H1 (cell line): Measurements from ENCODE around the gene NAIF1. TPM values are rescaled to one million over a fixed set of nuclear protein-coding genes. Genes with fewer than 3 reads are reported as not detected.

Source experiments
- CTCF ChIA-PET: fragments of 300-600 bp; sonication (Branson Sonifier 250); formaldehyde crosslinking; loops from one replicate; lab custom pipeline; 2021; ENCODE audit not compliant: partially characterized antibody; lab: Charles Lee
- POLR2A ChIA-PET: fragments of 300-600 bp; sonication (Branson Sonifier 250); formaldehyde crosslinking; loops from one replicate; lab custom pipeline; 2021; ENCODE audit warnings: inconsistent platforms; ENCODE audit not compliant: partially characterized antibody; lab: Charles Lee
- DNase-seq, 2 experiments: peaks; one replicate each; pipeline versions ENCODE4 v3.0.0 to v3.0.0-alpha.2; 2010 to 2022; ENCODE audit warnings: low spot score in 2 of 2, low read depth in 1 of 2, mixed read lengths in 1 of 2
- FAIRE-seq: peaks from 2 replicates; lab custom pipeline; 2011; peaks lifted over from hg19 to GRCh38; lab: Jason Lieb, UNC
- H2AFZ ChIP-seq: 2 replicates; pipeline ENCODE4 v1.8.1; 2012; ENCODE audit warnings: low read length, inconsistent platforms
- H2AK5ac ChIP-seq: 2 replicates; pipeline ENCODE4 v1.6.1; 2013; ENCODE audit warnings: low read depth, low read length
- H2BK120ac ChIP-seq: replicated peaks from 2 replicates; pipeline ENCODE3; 2013; ENCODE audit warnings: low read depth, low read length, inconsistent platforms
- H2BK12ac ChIP-seq: 2 replicates; pipeline ENCODE4 v1.6.1; 2013; ENCODE audit warnings: low read depth, low read length
- H2BK15ac ChIP-seq: 2 replicates; pipeline ENCODE4 v1.6.1; 2013; ENCODE audit warnings: low read length
- H2BK20ac ChIP-seq: 2 replicates; pipeline ENCODE4 v1.6.1; 2013; ENCODE audit warnings: low read length
- H2BK5ac ChIP-seq: 2 replicates; pipeline ENCODE4 v1.6.1; 2013; ENCODE audit warnings: low read depth, low read length
- H3K14ac ChIP-seq: 2 replicates; pipeline ENCODE4 v1.6.1; 2013; ENCODE audit warnings: inconsistent platforms; ENCODE audit not compliant: insufficient read length
- H3K18ac ChIP-seq: 2 replicates; pipeline ENCODE4 v1.6.1; 2013; ENCODE audit warnings: low read length; ENCODE audit errors: extremely low read depth
- H3K23ac ChIP-seq: 2 replicates; pipeline ENCODE4 v1.6.1; 2013; ENCODE audit warnings: inconsistent platforms; ENCODE audit not compliant: insufficient read length
- H3K23me2 ChIP-seq: 2 replicates; pipeline ENCODE4 v1.6.1; 2013; ENCODE audit warnings: low read depth, low read length
- H3K27ac ChIP-seq: 2 replicates; pipeline ENCODE4 v1.6.1; 2011; ENCODE audit warnings: low read depth, low read length, inconsistent platforms
- H3K27me3 ChIP-seq, 4 experiments: replicated peaks in 1 of 4; 1 replicate in 1 of 4; 2 replicates in 3 of 4; pipeline versions ENCODE4 v1.6.1 to v1.8.1; 2011 to 2013; ENCODE audit warnings: low read length in 3 of 4, mild to moderate bottlenecking in 3 of 4, inconsistent platforms in 2 of 4, mixed read lengths in 2 of 4, moderate library complexity in 1 of 4; ENCODE audit not compliant: control insufficient read depth in 3 of 4, insufficient read depth in 3 of 4; ENCODE audit errors: extremely low read depth in 1 of 4
- H3K36me3 ChIP-seq, 4 experiments: 2 replicates each; pipeline versions ENCODE4 v1.6.1 to v1.8.1; 2011 to 2013; ENCODE audit warnings: mild to moderate bottlenecking in 4 of 4, low read length in 3 of 4, moderate library complexity in 2 of 4, control low read depth in 1 of 4, inconsistent platforms in 1 of 4; ENCODE audit not compliant: insufficient read depth in 4 of 4, control insufficient read depth in 2 of 4
- H3K4ac ChIP-seq: replicated peaks from 2 replicates; pipeline ENCODE3; 2013; ENCODE audit warnings: low read length, low read depth, mixed read lengths, inconsistent platforms; ENCODE audit not compliant: insufficient read length
- H3K4me1 ChIP-seq, 4 experiments: replicated peaks in 1 of 4; 1 replicate in 1 of 4; 2 replicates in 3 of 4; pipeline versions ENCODE4 v1.6.1 to v1.8.1; 2011 to 2013; ENCODE audit warnings: low read length in 3 of 4, inconsistent platforms in 2 of 4, mixed read lengths in 1 of 4; ENCODE audit not compliant: insufficient read depth in 4 of 4, control insufficient read depth in 3 of 4
- H3K4me2 ChIP-seq, 2 experiments: 2 replicates each; pipeline versions ENCODE4 v1.6.1 to v1.8.1; 2011 to 2013; ENCODE audit warnings: low read depth in 2 of 2, low read length in 2 of 2, control low read depth in 1 of 2, inconsistent platforms in 1 of 2, mild to moderate bottlenecking in 1 of 2; ENCODE audit not compliant: insufficient read depth in 1 of 2
- H3K4me3 ChIP-seq, 4 experiments: fragments of 200-600, 300-600 bp in 1 of 4; sonication (generic), shearing (Covaris generic), sonication (Bioruptor Twin) in 1 of 4; 2 replicates each; pipeline versions ENCODE4 v1.5.1 to v1.8.1; 2011 to 2016; ENCODE audit warnings: low read length in 4 of 4, low read depth in 3 of 4, control low read depth in 2 of 4, inconsistent platforms in 2 of 4, mild to moderate bottlenecking in 2 of 4, mixed read lengths in 1 of 4, moderate library complexity in 1 of 4; ENCODE audit not compliant: insufficient read depth in 2 of 4; ENCODE audit errors: extremely low read depth in 1 of 4
- H3K56ac ChIP-seq: replicated peaks from 2 replicates; pipeline ENCODE3; 2013; ENCODE audit warnings: low read depth, mild to moderate bottlenecking, mixed read lengths, low read length, inconsistent platforms; ENCODE audit not compliant: insufficient read length
- H3K79me1 ChIP-seq: 2 replicates; pipeline ENCODE4 v1.6.1; 2013; ENCODE audit warnings: low read depth, low read length, control low read depth
- H3K79me2 ChIP-seq, 2 experiments: 2 replicates each; pipeline versions ENCODE4 v1.6.1 to v1.8.1; 2012 to 2013; ENCODE audit warnings: low read length in 2 of 2, mild to moderate bottlenecking in 2 of 2, inconsistent platforms in 1 of 2; ENCODE audit not compliant: insufficient read depth in 2 of 2, control insufficient read depth in 1 of 2
- H3K9ac ChIP-seq, 4 experiments: replicated peaks in 1 of 4; 1 replicate in 1 of 4; 2 replicates in 3 of 4; pipeline versions ENCODE4 v1.6.1 to v1.8.1; 2011 to 2013; ENCODE audit warnings: low read depth in 3 of 4, low read length in 3 of 4, control low read depth in 2 of 4, mild to moderate bottlenecking in 2 of 4, moderate library complexity in 2 of 4, inconsistent platforms in 1 of 4; ENCODE audit errors: extremely low read depth in 1 of 4
- H3K9me3 ChIP-seq, 2 experiments: 2 replicates each; pipeline versions ENCODE4 v1.6.1 to v1.8.1; 2012 to 2013; ENCODE audit warnings: mild to moderate bottlenecking in 2 of 2, moderate library complexity in 2 of 2, control low read depth in 1 of 2, inconsistent platforms in 1 of 2, low read depth in 1 of 2, low read length in 1 of 2, mixed read lengths in 1 of 2; ENCODE audit not compliant: insufficient read depth in 2 of 2
- H4K20me1 ChIP-seq, 2 experiments: replicated peaks in 1 of 2; 2 replicates each; pipeline versions ENCODE3 to v1.8.1; 2011 to 2013; ENCODE audit warnings: inconsistent platforms in 2 of 2, low read length in 2 of 2, mild to moderate bottlenecking in 1 of 2; ENCODE audit not compliant: insufficient read depth in 2 of 2, control insufficient read depth in 1 of 2
- H4K5ac ChIP-seq: 2 replicates; pipeline ENCODE4 v1.6.1; 2013; ENCODE audit warnings: low read length, low read depth, mixed read lengths, inconsistent platforms; ENCODE audit not compliant: insufficient read length
- H4K8ac ChIP-seq: 2 replicates; pipeline ENCODE4 v1.8.0; 2013; ENCODE audit warnings: mild to moderate bottlenecking, moderate library complexity, low read length, inconsistent platforms; ENCODE audit not compliant: insufficient read depth; ENCODE audit errors: extremely low read depth
- H4K91ac ChIP-seq: replicated peaks from 2 replicates; pipeline ENCODE3; 2013; ENCODE audit warnings: low read length, mixed read lengths, inconsistent platforms; ENCODE audit not compliant: insufficient read length
- CBX5 ChIP-seq: fragments of 300-800, 300-1000 bp; sonication (generic); IDR thresholded peaks from 2 replicates; pipeline ENCODE4 v1.7.1; 2016; ENCODE audit warnings: antibody characterized with exemption, low read length, low read depth
- EP300 ChIP-seq, 2 experiments: IDR thresholded peaks; 1 replicate in 1 of 2; 2 replicates in 1 of 2; pipeline ENCODE4 v1.6.1; 2011 to 2012; ENCODE audit warnings: low read depth in 2 of 2, low read length in 2 of 2, mild to moderate bottlenecking in 2 of 2, borderline replicate concordance in 1 of 2, inconsistent platforms in 1 of 2, moderate library complexity in 1 of 2
- FOSL1 ChIP-seq: IDR thresholded peaks from 2 replicates; pipeline ENCODE4 v1.6.1; 2011; ENCODE audit warnings: mild to moderate bottlenecking, low read depth, low read length, moderate library complexity; ENCODE audit not compliant: insufficient read depth
- KDM4A ChIP-seq: IDR thresholded peaks from one replicate; pipeline ENCODE4 v1.7.1; 2012; ENCODE audit warnings: low read depth, mild to moderate bottlenecking, moderate library complexity, low read length, inconsistent platforms; ENCODE audit not compliant: severe bottlenecking
- KDM5A ChIP-seq: fragments of 200-600 bp; IDR thresholded peaks from 2 replicates; pipeline ENCODE4 v1.7.1; 2012; ENCODE audit warnings: mild to moderate bottlenecking, low read length, inconsistent platforms, mixed read lengths
- POU5F1 ChIP-seq: IDR thresholded peaks from 2 replicates; pipeline ENCODE4 v1.6.1; 2011; ENCODE audit warnings: low read depth, mild to moderate bottlenecking, low read length, moderate library complexity
- RAD21 ChIP-seq, 2 experiments: IDR thresholded peaks in 1 of 2; conservative IDR thresholded peaks in 1 of 2; 2 replicates each; pipeline ENCODE4 v1.6.1; 2011; ENCODE audit warnings: low read depth in 2 of 2, low read length in 2 of 2, improper control_type of control experiment in 1 of 2, inconsistent platforms in 1 of 2, mild to moderate bottlenecking in 1 of 2, moderate library complexity in 1 of 2
- SRF ChIP-seq: IDR thresholded peaks from 2 replicates; pipeline ENCODE4 v1.6.1; 2011; ENCODE audit warnings: mild to moderate bottlenecking, low read depth, low read length, moderate library complexity
- WGBS, 2 experiments: shearing (Covaris generic) in 1 of 2; methylation state at CpG; one replicate each; pipeline versions ENCODE4 v1.1.6 to v1.1.7; 2013 to 2015; ENCODE audit warnings: low lambda C conversion rate in 2 of 2, mixed read lengths in 2 of 2, inconsistent platforms in 1 of 2, low coverage in 1 of 2, missing lambda C conversion rate in 1 of 2; ENCODE audit not compliant: insufficient replicate concordance in 2 of 2, insufficient coverage in 1 of 2, insufficient read length in 1 of 2; ENCODE audit errors: extremely low coverage in 1 of 2, missing lambda C conversion rate in 1 of 2; 5-methylcytosine and 5-hydroxymethylcytosine counted together
- polyA plus RNA-seq, 7 experiments: library from polyadenylated mRNA; depleted of rRNA in 3 of 7; stranded (reverse) in 5 of 7; unstranded in 2 of 7; fragments of >200 nt in 5 of 7; fragments of 200-250 nt in 2 of 7; gene quantifications; 1 replicate in 5 of 7; 2 replicates in 1 of 7; 4 replicates in 1 of 7; pipeline versions ENCODE4 v1.2.1 to v1.2.3, GENCODE V29; 2011 to 2013; ENCODE audit warnings: missing spikeins in 2 of 7, mixed read lengths in 2 of 7
- total RNA-seq: library from RNA; stranded (reverse); fragmentation: NEBNext Ultra II Directional; extraction: Animal tissue kit (Norgen Biotek cat#: 25700); gene quantifications from 2 replicates; pipeline ENCODE4 v1.2.1, GENCODE V29; 2021

Gene NAIF1
- total and polyA plus RNA-seq, 2 of the 8 experiments (the other 6 are each of a cell fraction or from before 2014, with no cell fraction given), result 8.7 to 9.0 TPM

DNA sequence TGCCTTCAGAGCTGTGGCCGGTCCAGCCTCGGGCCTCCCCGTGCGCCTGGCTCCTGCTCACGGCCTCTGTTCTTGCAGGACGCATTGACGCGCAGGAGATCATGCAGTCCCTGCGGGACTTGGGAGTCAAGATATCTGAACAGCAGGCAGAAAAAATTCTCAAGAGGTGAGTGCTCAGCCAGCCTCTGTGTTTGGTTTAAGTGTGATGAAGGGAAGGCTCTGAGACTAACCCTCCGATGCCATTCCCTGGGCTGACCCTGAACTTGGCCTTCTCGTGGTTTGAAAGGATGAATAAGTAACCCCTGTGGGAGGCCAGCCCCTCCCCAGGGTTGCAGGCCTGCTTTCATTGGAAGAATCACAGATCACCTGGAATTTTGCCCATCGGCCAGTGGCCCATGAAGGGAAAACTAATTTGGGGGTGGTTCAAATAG, 34.1 kb upstream of the NAIF1 start:
- H3K4me1 ChIP-seq, result peaks cover 11 to 28% (median 22%) of the 10 kb centered on the region in 4 experiments
- H2BK12ac ChIP-seq, result no peak overlapping the region
- H3K23me2 ChIP-seq, result peaks cover 9% of the 10 kb centered on the region
- no peak overlapping the region; a peak in 1 of 4 replicates for H3K4me2 ChIP-seq
- no peak overlapping the region for H2AK5ac ChIP-seq
- no peak overlapping the region for H3K18ac ChIP-seq
- H2BK20ac ChIP-seq, result no peak overlapping the region
- no peaks in the 10 kb centered on the region for H3K9me3 ChIP-seq
- peaks cover 0 to 23% of the 10 kb centered on the region in 2 experiments; a peak in 2 of 4 replicates for H3K79me2 ChIP-seq
- no peak overlapping the region for H2BK15ac ChIP-seq
- H3K56ac ChIP-seq, result no peak overlapping the region
- FAIRE-seq, result no peak
- H3K14ac ChIP-seq, result no peak overlapping the region
- H3K4me3 ChIP-seq, result no peak overlapping the region
- H3K4ac ChIP-seq, result no peak overlapping the region
- H4K91ac ChIP-seq, result no peak overlapping the region
- TF ChIP-seq CBX5, result no peak
- no peak for TF ChIP-seq SRF
- TF ChIP-seq RAD21 (IDR thresholded peaks at IDR 0.05 in 1 of 2, conservative IDR thresholded peaks at IDR 0.05 in 1 of 2; ENCODE audit: low read depth in 2 of 2, low read length in 2 of 2), result no peak
- no peak for TF ChIP-seq EP300 (IDR thresholded peaks at IDR 0.05; ENCODE audit: borderline replicate concordance in 1 of 2, low read depth in 2 of 2, low read length in 2 of 2)
- no peak for TF ChIP-seq KDM4A
- TF ChIP-seq POU5F1, result no peak
- no peak for TF ChIP-seq FOSL1
- TF ChIP-seq KDM5A, result no peak
- H4K8ac ChIP-seq, result no peak overlapping the region
- H4K20me1 ChIP-seq, result peaks cover 9 to 33% of the 10 kb centered on the region in 2 experiments
- peaks cover 19% of the 10 kb centered on the region for H3K79me1 ChIP-seq
- no peak overlapping the region for H3K23ac ChIP-seq
- no peak overlapping the region for H2AFZ ChIP-seq
- CTCF ChIA-PET, result interaction anchor here (0.9 to 10.5 kb wide), 7 partner anchors 10 to 159 kb away, joined by 3 to 114 read pairs (median 9); no protein-coding TSS in a partner anchor
- no peak overlapping the region for H3K9ac ChIP-seq
- no peak for DNase-seq
- H4K5ac ChIP-seq, result no peak overlapping the region
- H3K27ac ChIP-seq, result no peak overlapping the region
- H2BK120ac ChIP-seq, result no peak overlapping the region
- H3K36me3 ChIP-seq, result peaks cover 17 to 40% (median 24%) of the 10 kb centered on the region in 4 experiments
- POLR2A ChIA-PET, result interaction anchor here (1.1 to 12.1 kb wide), 6 partner anchors 8 to 173 kb away, joined by 3 to 119 read pairs (median 11); partner anchors contain the start of gene SLC25A25
- no peak overlapping the region for H2BK5ac ChIP-seq
- 95% methylated on average over 12 of the region's 12 CpGs; no CpG with 5 or more reads in 1 of the 2 experiments for WGBS, 2 experiments
- H3K27me3 ChIP-seq, result no peaks in the 10 kb centered on the region
